GM19193 (cell line): ENCODE data around the gene THEMIS.

Experiments
- POLR2A ChIP-seq: IDR thresholded peaks from 4 replicates; pipeline ENCODE4 v1.6.1; 2011; ENCODE audit not compliant: insufficient read depth, insufficient read length; ENCODE audit errors: extremely low read depth

Gene THEMIS

GRCh38 chr6:127794405-127794804 is 106.5 kb downstream of the THEMIS start:
- TF ChIP-seq POLR2A, result no peak

GRCh38 chr6:127793396-127793795 is 107.5 kb downstream of the THEMIS start:
- no peak for TF ChIP-seq POLR2A

DNA sequence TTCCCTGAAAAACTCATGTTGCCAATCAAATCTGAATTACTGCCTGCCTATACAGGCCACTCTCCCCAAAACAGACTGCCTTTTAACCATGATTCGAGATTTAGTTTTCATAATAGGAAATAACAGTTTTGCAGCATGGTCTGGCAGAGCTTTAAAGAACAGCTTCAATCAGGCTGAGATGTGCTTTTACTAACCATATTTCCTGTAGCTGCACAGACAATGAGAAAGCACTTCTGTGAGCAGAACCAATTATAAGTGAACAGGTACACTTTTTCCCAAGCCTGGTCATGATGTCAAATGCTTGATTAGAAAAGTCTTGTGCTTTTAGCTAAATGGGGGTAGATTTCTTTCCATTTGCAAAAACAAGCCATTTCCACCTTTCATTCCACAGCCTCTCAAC is 108.2 kb downstream of the THEMIS start:
- TF ChIP-seq POLR2A, result no peak

GRCh38 chr6:127791779-127792528 is 108.9 kb downstream of the THEMIS start:
- TF ChIP-seq POLR2A, result no peak

DNA sequence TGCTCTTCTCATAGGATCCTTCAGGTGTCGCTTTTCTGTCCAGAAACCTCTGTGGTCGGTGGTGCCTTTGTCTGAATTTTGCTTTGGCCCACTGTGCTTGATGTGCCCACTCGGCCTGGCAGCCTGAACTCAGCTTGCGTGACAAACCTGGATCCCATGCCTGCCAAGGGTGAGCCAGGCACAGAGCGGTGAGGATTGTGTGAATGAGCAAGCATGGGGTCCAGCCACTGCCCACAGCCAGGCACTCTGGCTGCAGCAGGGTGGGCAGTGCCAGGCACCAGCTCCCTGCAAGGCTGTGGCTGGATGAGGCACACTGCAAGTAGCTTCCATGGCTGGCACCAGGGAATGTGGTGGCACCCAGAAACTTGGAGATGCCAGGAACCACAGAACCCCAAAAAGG is 110.3 kb downstream of the THEMIS start:
- TF ChIP-seq POLR2A, result no peak

- no peak for TF ChIP-seq POLR2A
Measured at GRCh38 chr6:127786109-127786508, 114.7 kb downstream of the THEMIS start.

DNA sequence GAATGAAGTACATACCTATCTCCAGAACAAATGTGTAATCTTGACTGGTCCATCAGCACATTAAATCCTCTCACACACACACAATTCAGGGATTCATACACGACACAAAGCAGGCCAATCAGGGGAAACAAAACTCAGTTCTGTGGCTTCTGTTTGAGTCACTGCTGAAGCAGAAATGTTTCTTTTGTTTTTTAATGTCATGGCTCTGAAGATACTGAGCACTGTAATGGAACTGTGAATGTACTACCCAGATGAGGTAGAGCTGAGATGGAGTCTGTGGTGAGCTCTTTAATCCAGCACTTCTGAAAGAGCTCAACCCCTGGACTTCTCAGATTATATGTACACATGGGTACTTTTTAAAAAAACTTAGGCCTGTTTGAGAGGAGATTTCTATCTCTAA is 116.4 kb downstream of the THEMIS start:
- TF ChIP-seq POLR2A, result no peak

GRCh38 chr6:127776320-127776719 is 124.5 kb downstream of the THEMIS start:
- TF ChIP-seq POLR2A, result no peak

- TF ChIP-seq POLR2A, result no peak
Measured at GRCh38 chr6:127775371-127775770, 125.5 kb downstream of the THEMIS start.

GRCh38 chr6:127768745-127769144 is 132.1 kb downstream of the THEMIS start:
- no peak for TF ChIP-seq POLR2A

- no peak for TF ChIP-seq POLR2A
Measured at GRCh38 chr6:127768223-127768622, 132.6 kb downstream of the THEMIS start.

- TF ChIP-seq POLR2A, result no peak
Measured at GRCh38 chr6:127765949-127766348, 134.9 kb downstream of the THEMIS start.

DNA sequence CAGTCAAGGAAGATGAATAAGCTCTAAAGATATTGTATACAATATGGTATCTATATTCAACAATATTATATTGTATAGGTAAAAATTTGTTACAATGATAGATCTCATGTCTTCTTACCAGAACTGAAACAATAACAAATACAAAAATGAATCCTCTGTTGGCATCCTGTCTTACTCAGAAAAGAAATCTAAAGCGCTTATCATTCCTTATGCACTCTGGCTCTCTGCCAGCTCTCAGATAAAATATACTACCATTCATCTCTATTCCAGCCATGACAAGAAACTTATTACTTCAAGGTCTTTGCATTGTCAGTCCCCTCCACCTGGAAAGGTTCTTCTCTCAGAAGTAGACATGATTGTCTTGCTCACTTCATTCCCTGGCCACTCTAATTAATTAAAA is 138.6 kb downstream of the THEMIS start:
- no peak for TF ChIP-seq POLR2A

DNA sequence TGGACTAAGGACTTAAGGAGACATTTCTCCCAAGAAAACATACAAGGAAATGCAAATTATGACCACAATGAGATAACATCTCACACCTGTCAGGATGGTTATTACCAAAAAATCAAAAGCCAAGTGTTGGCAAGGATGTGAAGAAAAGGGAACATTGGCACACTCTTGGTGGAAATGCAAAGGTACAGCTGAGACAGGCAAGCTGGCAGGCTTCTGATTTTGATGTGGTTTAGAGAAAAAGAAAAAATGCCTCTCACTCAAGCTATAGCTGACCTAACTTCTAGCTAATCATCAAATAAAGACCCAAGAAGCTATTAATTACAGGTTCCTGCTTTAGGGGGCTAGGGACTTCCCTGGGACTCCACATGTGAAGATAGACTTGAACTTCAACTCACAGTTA is 139.8 kb downstream of the THEMIS start:
- TF ChIP-seq POLR2A, result no peak

- no peak for TF ChIP-seq POLR2A
Measured at GRCh38 chr6:127749095-127749494, 151.8 kb downstream of the THEMIS start.

GRCh38 chr6:127748290-127748689 is 152.6 kb downstream of the THEMIS start:
- TF ChIP-seq POLR2A, result no peak

DNA sequence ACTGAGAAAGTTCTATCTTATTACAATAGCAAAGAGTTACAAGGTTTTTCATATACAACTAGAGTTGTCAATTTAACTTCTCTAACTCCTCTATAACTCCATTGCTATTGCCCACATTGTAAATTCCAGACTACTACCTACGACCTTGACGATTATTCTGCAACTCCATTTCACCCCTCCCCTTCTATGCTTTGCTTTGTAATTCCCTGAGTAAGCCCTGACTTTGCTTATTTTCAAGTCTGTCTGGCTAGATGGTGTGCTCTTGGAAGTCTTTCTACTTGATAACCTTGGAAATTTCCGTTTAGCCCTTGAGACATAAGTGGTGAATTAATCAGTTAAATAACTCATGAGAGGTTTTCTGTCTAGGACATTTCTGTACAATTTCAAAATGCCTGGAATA is 162.4 kb downstream of the THEMIS start:
- TF ChIP-seq POLR2A, result no peak
